H1 (cell line): Measurements from ENCODE around the gene RASL11B. TPM values are rescaled to one million over a fixed set of nuclear protein-coding genes. Genes with fewer than 3 reads are reported as not detected.

ENCODE experiments used
- CTCF ChIA-PET: fragments of 300-600 bp; sonication (Branson Sonifier 250); formaldehyde crosslinking; loops from one replicate; lab custom pipeline; 2021; ENCODE audit not compliant: partially characterized antibody; lab: Charles Lee
- POLR2A ChIA-PET: fragments of 300-600 bp; sonication (Branson Sonifier 250); formaldehyde crosslinking; loops from one replicate; lab custom pipeline; 2021; ENCODE audit warnings: inconsistent platforms; ENCODE audit not compliant: partially characterized antibody; lab: Charles Lee
- DNase-seq, 2 experiments: peaks; one replicate each; pipeline versions ENCODE4 v3.0.0 to v3.0.0-alpha.2; 2010 to 2022; ENCODE audit warnings: low spot score in 2 of 2, low read depth in 1 of 2, mixed read lengths in 1 of 2
- FAIRE-seq: peaks from 2 replicates; lab custom pipeline; 2011; peaks lifted over from hg19 to GRCh38; lab: Jason Lieb, UNC
- H2AFZ ChIP-seq: 2 replicates; pipeline ENCODE4 v1.8.1; 2012; ENCODE audit warnings: low read length, inconsistent platforms
- H2AK5ac ChIP-seq: 2 replicates; pipeline ENCODE4 v1.6.1; 2013; ENCODE audit warnings: low read depth, low read length
- H2BK120ac ChIP-seq: replicated peaks from 2 replicates; pipeline ENCODE3; 2013; ENCODE audit warnings: low read depth, low read length, inconsistent platforms
- H2BK12ac ChIP-seq: 2 replicates; pipeline ENCODE4 v1.6.1; 2013; ENCODE audit warnings: low read depth, low read length
- H2BK15ac ChIP-seq: 2 replicates; pipeline ENCODE4 v1.6.1; 2013; ENCODE audit warnings: low read length
- H2BK20ac ChIP-seq: 2 replicates; pipeline ENCODE4 v1.6.1; 2013; ENCODE audit warnings: low read length
- H2BK5ac ChIP-seq: 2 replicates; pipeline ENCODE4 v1.6.1; 2013; ENCODE audit warnings: low read depth, low read length
- H3K14ac ChIP-seq: 2 replicates; pipeline ENCODE4 v1.6.1; 2013; ENCODE audit warnings: inconsistent platforms; ENCODE audit not compliant: insufficient read length
- H3K18ac ChIP-seq: 2 replicates; pipeline ENCODE4 v1.6.1; 2013; ENCODE audit warnings: low read length; ENCODE audit errors: extremely low read depth
- H3K23ac ChIP-seq: 2 replicates; pipeline ENCODE4 v1.6.1; 2013; ENCODE audit warnings: inconsistent platforms; ENCODE audit not compliant: insufficient read length
- H3K23me2 ChIP-seq: 2 replicates; pipeline ENCODE4 v1.6.1; 2013; ENCODE audit warnings: low read depth, low read length
- H3K27ac ChIP-seq: 2 replicates; pipeline ENCODE4 v1.6.1; 2011; ENCODE audit warnings: low read depth, low read length, inconsistent platforms
- H3K27me3 ChIP-seq, 4 experiments: replicated peaks in 1 of 4; 1 replicate in 1 of 4; 2 replicates in 3 of 4; pipeline versions ENCODE4 v1.6.1 to v1.8.1; 2011 to 2013; ENCODE audit warnings: low read length in 3 of 4, mild to moderate bottlenecking in 3 of 4, inconsistent platforms in 2 of 4, mixed read lengths in 2 of 4, moderate library complexity in 1 of 4; ENCODE audit not compliant: control insufficient read depth in 3 of 4, insufficient read depth in 3 of 4; ENCODE audit errors: extremely low read depth in 1 of 4
- H3K36me3 ChIP-seq, 4 experiments: 2 replicates each; pipeline versions ENCODE4 v1.6.1 to v1.8.1; 2011 to 2013; ENCODE audit warnings: mild to moderate bottlenecking in 4 of 4, low read length in 3 of 4, moderate library complexity in 2 of 4, control low read depth in 1 of 4, inconsistent platforms in 1 of 4; ENCODE audit not compliant: insufficient read depth in 4 of 4, control insufficient read depth in 2 of 4
- H3K4ac ChIP-seq: replicated peaks from 2 replicates; pipeline ENCODE3; 2013; ENCODE audit warnings: low read length, low read depth, mixed read lengths, inconsistent platforms; ENCODE audit not compliant: insufficient read length
- H3K4me1 ChIP-seq, 4 experiments: replicated peaks in 1 of 4; 1 replicate in 1 of 4; 2 replicates in 3 of 4; pipeline versions ENCODE4 v1.6.1 to v1.8.1; 2011 to 2013; ENCODE audit warnings: low read length in 3 of 4, inconsistent platforms in 2 of 4, mixed read lengths in 1 of 4; ENCODE audit not compliant: insufficient read depth in 4 of 4, control insufficient read depth in 3 of 4
- H3K4me2 ChIP-seq, 2 experiments: 2 replicates each; pipeline versions ENCODE4 v1.6.1 to v1.8.1; 2011 to 2013; ENCODE audit warnings: low read depth in 2 of 2, low read length in 2 of 2, control low read depth in 1 of 2, inconsistent platforms in 1 of 2, mild to moderate bottlenecking in 1 of 2; ENCODE audit not compliant: insufficient read depth in 1 of 2
- H3K4me3 ChIP-seq, 4 experiments: fragments of 200-600, 300-600 bp in 1 of 4; sonication (generic), shearing (Covaris generic), sonication (Bioruptor Twin) in 1 of 4; 2 replicates each; pipeline versions ENCODE4 v1.5.1 to v1.8.1; 2011 to 2016; ENCODE audit warnings: low read length in 4 of 4, low read depth in 3 of 4, control low read depth in 2 of 4, inconsistent platforms in 2 of 4, mild to moderate bottlenecking in 2 of 4, mixed read lengths in 1 of 4, moderate library complexity in 1 of 4; ENCODE audit not compliant: insufficient read depth in 2 of 4; ENCODE audit errors: extremely low read depth in 1 of 4
- H3K56ac ChIP-seq: replicated peaks from 2 replicates; pipeline ENCODE3; 2013; ENCODE audit warnings: low read depth, mild to moderate bottlenecking, mixed read lengths, low read length, inconsistent platforms; ENCODE audit not compliant: insufficient read length
- H3K79me1 ChIP-seq: 2 replicates; pipeline ENCODE4 v1.6.1; 2013; ENCODE audit warnings: low read depth, low read length, control low read depth
- H3K79me2 ChIP-seq, 2 experiments: 2 replicates each; pipeline versions ENCODE4 v1.6.1 to v1.8.1; 2012 to 2013; ENCODE audit warnings: low read length in 2 of 2, mild to moderate bottlenecking in 2 of 2, inconsistent platforms in 1 of 2; ENCODE audit not compliant: insufficient read depth in 2 of 2, control insufficient read depth in 1 of 2
- H3K9ac ChIP-seq, 4 experiments: replicated peaks in 1 of 4; 1 replicate in 1 of 4; 2 replicates in 3 of 4; pipeline versions ENCODE4 v1.6.1 to v1.8.1; 2011 to 2013; ENCODE audit warnings: low read depth in 3 of 4, low read length in 3 of 4, control low read depth in 2 of 4, mild to moderate bottlenecking in 2 of 4, moderate library complexity in 2 of 4, inconsistent platforms in 1 of 4; ENCODE audit errors: extremely low read depth in 1 of 4
- H3K9me3 ChIP-seq, 2 experiments: 2 replicates each; pipeline versions ENCODE4 v1.6.1 to v1.8.1; 2012 to 2013; ENCODE audit warnings: mild to moderate bottlenecking in 2 of 2, moderate library complexity in 2 of 2, control low read depth in 1 of 2, inconsistent platforms in 1 of 2, low read depth in 1 of 2, low read length in 1 of 2, mixed read lengths in 1 of 2; ENCODE audit not compliant: insufficient read depth in 2 of 2
- H4K20me1 ChIP-seq, 2 experiments: replicated peaks in 1 of 2; 2 replicates each; pipeline versions ENCODE3 to v1.8.1; 2011 to 2013; ENCODE audit warnings: inconsistent platforms in 2 of 2, low read length in 2 of 2, mild to moderate bottlenecking in 1 of 2; ENCODE audit not compliant: insufficient read depth in 2 of 2, control insufficient read depth in 1 of 2
- H4K5ac ChIP-seq: 2 replicates; pipeline ENCODE4 v1.6.1; 2013; ENCODE audit warnings: low read length, low read depth, mixed read lengths, inconsistent platforms; ENCODE audit not compliant: insufficient read length
- H4K8ac ChIP-seq: 2 replicates; pipeline ENCODE4 v1.8.0; 2013; ENCODE audit warnings: mild to moderate bottlenecking, moderate library complexity, low read length, inconsistent platforms; ENCODE audit not compliant: insufficient read depth; ENCODE audit errors: extremely low read depth
- H4K91ac ChIP-seq: replicated peaks from 2 replicates; pipeline ENCODE3; 2013; ENCODE audit warnings: low read length, mixed read lengths, inconsistent platforms; ENCODE audit not compliant: insufficient read length
- BCL11A ChIP-seq, 2 experiments: IDR thresholded peaks; one replicate each; pipeline ENCODE4 v1.6.1; 2011; ENCODE audit warnings: low read depth in 2 of 2, low read length in 2 of 2, mild to moderate bottlenecking in 2 of 2
- CBX5 ChIP-seq: fragments of 300-800, 300-1000 bp; sonication (generic); IDR thresholded peaks from 2 replicates; pipeline ENCODE4 v1.7.1; 2016; ENCODE audit warnings: antibody characterized with exemption, low read length, low read depth
- CBX8 ChIP-seq: fragments of 300-800, 300-1000 bp; sonication (generic); IDR thresholded peaks from 2 replicates; pipeline ENCODE4 v1.7.1; 2016; ENCODE audit warnings: low read depth, low read length, borderline replicate concordance
- FOSL1 ChIP-seq: IDR thresholded peaks from 2 replicates; pipeline ENCODE4 v1.6.1; 2011; ENCODE audit warnings: mild to moderate bottlenecking, low read depth, low read length, moderate library complexity; ENCODE audit not compliant: insufficient read depth
- GTF2F1 ChIP-seq: IDR thresholded peaks from 2 replicates; pipeline ENCODE4 v1.6.1; 2012; ENCODE audit warnings: low read depth, low read length, improper control_type of control experiment, borderline replicate concordance
- HDAC6 ChIP-seq: IDR thresholded peaks from one replicate; pipeline ENCODE4 v1.7.1; 2012; ENCODE audit warnings: low read depth, mild to moderate bottlenecking, inconsistent platforms, low read length, moderate library complexity
- JUND ChIP-seq: IDR thresholded peaks from 2 replicates; pipeline ENCODE4 v1.6.1; 2011; ENCODE audit warnings: mild to moderate bottlenecking, improper control_type of control experiment, low read length
- NRF1 ChIP-seq: IDR thresholded peaks from 2 replicates; pipeline ENCODE4 v1.6.1; 2011; ENCODE audit warnings: mild to moderate bottlenecking, low read depth, low read length, improper control_type of control experiment
- RFX5 ChIP-seq: IDR thresholded peaks from 2 replicates; pipeline ENCODE4 v1.6.1; 2011; ENCODE audit warnings: low read depth, low read length, improper control_type of control experiment, borderline replicate concordance
- SIN3A ChIP-seq, 2 experiments: IDR thresholded peaks in 1 of 2; conservative IDR thresholded peaks in 1 of 2; 2 replicates each; pipeline ENCODE4 v1.6.1; 2011 to 2012; ENCODE audit warnings: low read length in 2 of 2, improper control_type of control experiment in 1 of 2, low read depth in 1 of 2, mild to moderate bottlenecking in 1 of 2
- SIRT6 ChIP-seq: IDR thresholded peaks from one replicate; pipeline ENCODE4 v1.7.1; 2012; ENCODE audit warnings: low read length, inconsistent platforms
- SP2 ChIP-seq: IDR thresholded peaks from 2 replicates; pipeline ENCODE4 v1.6.1; 2012; ENCODE audit warnings: mild to moderate bottlenecking, low read length, inconsistent platforms
- TAF1 ChIP-seq: IDR thresholded peaks from 2 replicates; pipeline ENCODE4 v1.6.1; 2011; ENCODE audit warnings: mild to moderate bottlenecking, low read depth, low read length
- TBP ChIP-seq: IDR thresholded peaks from 2 replicates; pipeline ENCODE4 v1.6.1; 2011; ENCODE audit warnings: low read depth, low read length, improper control_type of control experiment
- TEAD4 ChIP-seq: IDR thresholded peaks from 2 replicates; pipeline ENCODE4 v1.6.1; 2012; ENCODE audit warnings: low read depth, low read length, inconsistent platforms, mixed read lengths
- WGBS, 2 experiments: shearing (Covaris generic) in 1 of 2; methylation state at CpG; one replicate each; pipeline versions ENCODE4 v1.1.6 to v1.1.7; 2013 to 2015; ENCODE audit warnings: low lambda C conversion rate in 2 of 2, mixed read lengths in 2 of 2, inconsistent platforms in 1 of 2, low coverage in 1 of 2, missing lambda C conversion rate in 1 of 2; ENCODE audit not compliant: insufficient replicate concordance in 2 of 2, insufficient coverage in 1 of 2, insufficient read length in 1 of 2; ENCODE audit errors: extremely low coverage in 1 of 2, missing lambda C conversion rate in 1 of 2; 5-methylcytosine and 5-hydroxymethylcytosine counted together
- polyA plus RNA-seq, 7 experiments: library from polyadenylated mRNA; depleted of rRNA in 3 of 7; stranded (reverse) in 5 of 7; unstranded in 2 of 7; fragments of >200 nt in 5 of 7; fragments of 200-250 nt in 2 of 7; gene quantifications; 1 replicate in 5 of 7; 2 replicates in 1 of 7; 4 replicates in 1 of 7; pipeline versions ENCODE4 v1.2.1 to v1.2.3, GENCODE V29; 2011 to 2013; ENCODE audit warnings: missing spikeins in 2 of 7, mixed read lengths in 2 of 7
- total RNA-seq: library from RNA; stranded (reverse); fragmentation: NEBNext Ultra II Directional; extraction: Animal tissue kit (Norgen Biotek cat#: 25700); gene quantifications from 2 replicates; pipeline ENCODE4 v1.2.1, GENCODE V29; 2021

The RASL11B gene
- total and polyA plus RNA-seq, 2 of the 8 experiments (the other 6 are each of a cell fraction or from before 2014, with no cell fraction given): 49.8 to 75.5 TPM

GRCh38 chr4:52842792-52843191, 19.3 kb upstream of the RASL11B start:
- H3K9me3 ChIP-seq: no peaks in the 10 kb centered on the region
- H3K23me2 ChIP-seq: no peaks in the 10 kb centered on the region
- WGBS, 2 experiments: 89% methylated on average over 3 of the region's 3 CpGs; no CpG with 5 or more reads in 1 of the 2 experiments
- no peak overlapping the region for H3K4ac ChIP-seq
- H2AFZ ChIP-seq: 0 out of 2 replicates have a peak overlapping the region, but pooled peaks have one; percentile 11
- peak overlapping the region; percentile 63 for H2BK20ac ChIP-seq
- H3K79me2 ChIP-seq: no peaks in the 10 kb centered on the region
- 0 out of 2 replicates have a peak overlapping the region, but pooled peaks have one; percentile 8 for H2BK15ac ChIP-seq
- H3K79me1 ChIP-seq: no peaks in the 10 kb centered on the region
- H2BK5ac ChIP-seq: peak overlapping the region; percentile 20; the same call in 1 of the 2 replicates
- no peak overlapping the region for H3K23ac ChIP-seq
- no peaks in the 10 kb centered on the region for H3K27me3 ChIP-seq
- no peak overlapping the region for H4K5ac ChIP-seq
- H4K20me1 ChIP-seq: no peaks in the 10 kb centered on the region
- no peaks in the 10 kb centered on the region for H3K36me3 ChIP-seq
- no peak overlapping the region; a peak in 1 of 4 replicates for H3K4me2 ChIP-seq
- peak overlapping the region; percentile 25; the same call in 1 of the 2 replicates for H3K18ac ChIP-seq
- no peak overlapping the region for H2AK5ac ChIP-seq
- peak overlapping the region; percentile 40 for H4K91ac ChIP-seq
- peaks cover 5 to 12% (median 11%) of the 10 kb centered on the region in 4 experiments for H3K4me1 ChIP-seq
- ChIA-PET CTCF (interaction anchor here (1.3 to 2.1 kb wide), 5 partner anchors 9 to 141 kb away, joined by 3 to 6 read pairs (median 5); partner anchors contain the start of gene RASL11B), POLR2A (interaction anchor here (1.0 to 15.2 kb wide), 8 partner anchors 8 to 131 kb away, joined by 3 to 165 read pairs (median 4); partner anchors contain the start of gene RASL11B)
- no peak overlapping the region for H3K9ac ChIP-seq
- DNase-seq (no peak), FAIRE-seq (no peak)
- peak overlapping the region; percentile 18; the same call in 1 of the 2 replicates for H2BK12ac ChIP-seq
- no peak overlapping the region for H3K56ac ChIP-seq
- H4K8ac ChIP-seq: no peak overlapping the region
- H3K14ac ChIP-seq: no peak overlapping the region
- H2BK120ac ChIP-seq: no peak overlapping the region
- H3K27ac ChIP-seq: no peak overlapping the region
- H3K4me3 ChIP-seq: no peak overlapping the region
- no peak for TF ChIP-seq BCL11A (IDR thresholded peaks at IDR 0.05; ENCODE audit: low read depth in 2 of 2, low read length in 2 of 2)
- TF ChIP-seq CBX8: no peak
- TF ChIP-seq SIRT6: no peak
- no peak for TF ChIP-seq TAF1
- TF ChIP-seq RFX5: no peak
- TF ChIP-seq CBX5: no peak
- no peak for TF ChIP-seq SIN3A (conservative IDR thresholded peaks at IDR 0.05 in 1 of 2, IDR thresholded peaks at IDR 0.05 in 1 of 2; ENCODE audit: low read depth in 1 of 2, low read length in 2 of 2)
- TF ChIP-seq HDAC6: no peak
- no peak for TF ChIP-seq NRF1
- TF ChIP-seq GTF2F1: no peak
- no peak for TF ChIP-seq TEAD4
- no peak for TF ChIP-seq TBP
- no peak for TF ChIP-seq SP2
- no peak for TF ChIP-seq JUND
- TF ChIP-seq FOSL1: no peak
